OCI-LY1 (cell line): ENCODE measurements around the gene PLXDC1.

Experiments
- EZH2 ChIP-seq: fragments of 200-600 bp; sonication (generic), shearing (Covaris generic); IDR thresholded peaks from 2 replicates; pipeline ENCODE4 v1.8.0; 2017; ENCODE audit warnings: borderline replicate concordance, mixed run types, mild to moderate bottlenecking, antibody characterized with exemption, low read length, moderate library complexity, mixed read lengths
- TF ChIP-seq, protein P1 (sequence below): fragments of 200-600 bp; sonication (generic), shearing (Covaris generic); IDR thresholded peaks from 2 replicates; pipeline ENCODE4 v1.5.1; 2017; ENCODE audit warnings: mild to moderate bottlenecking, antibody characterized with exemption, low read length, moderate library complexity, mixed read lengths

DNA sequence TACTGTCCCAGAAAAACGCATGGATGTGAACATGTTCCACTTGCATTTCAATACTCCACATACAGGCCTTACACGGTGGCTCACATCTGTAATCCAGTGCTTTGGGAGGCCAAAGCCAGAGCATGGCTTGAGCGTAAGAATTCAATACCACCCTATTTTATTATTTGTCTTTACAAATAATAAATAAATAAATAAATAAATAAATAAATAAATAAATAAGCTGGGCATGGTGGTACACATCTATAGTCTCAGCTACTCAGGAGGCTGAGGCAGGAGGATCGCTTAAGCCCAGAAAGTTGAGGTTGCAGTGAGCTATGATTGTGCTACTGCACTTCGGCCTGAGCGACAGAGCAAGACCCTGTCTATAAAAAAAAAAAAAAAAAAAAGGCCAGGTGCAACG, 53.9 kb downstream of the PLXDC1 start:
- TF ChIP-seq EZH2: no peak
- TF ChIP-seq, protein P1, sequence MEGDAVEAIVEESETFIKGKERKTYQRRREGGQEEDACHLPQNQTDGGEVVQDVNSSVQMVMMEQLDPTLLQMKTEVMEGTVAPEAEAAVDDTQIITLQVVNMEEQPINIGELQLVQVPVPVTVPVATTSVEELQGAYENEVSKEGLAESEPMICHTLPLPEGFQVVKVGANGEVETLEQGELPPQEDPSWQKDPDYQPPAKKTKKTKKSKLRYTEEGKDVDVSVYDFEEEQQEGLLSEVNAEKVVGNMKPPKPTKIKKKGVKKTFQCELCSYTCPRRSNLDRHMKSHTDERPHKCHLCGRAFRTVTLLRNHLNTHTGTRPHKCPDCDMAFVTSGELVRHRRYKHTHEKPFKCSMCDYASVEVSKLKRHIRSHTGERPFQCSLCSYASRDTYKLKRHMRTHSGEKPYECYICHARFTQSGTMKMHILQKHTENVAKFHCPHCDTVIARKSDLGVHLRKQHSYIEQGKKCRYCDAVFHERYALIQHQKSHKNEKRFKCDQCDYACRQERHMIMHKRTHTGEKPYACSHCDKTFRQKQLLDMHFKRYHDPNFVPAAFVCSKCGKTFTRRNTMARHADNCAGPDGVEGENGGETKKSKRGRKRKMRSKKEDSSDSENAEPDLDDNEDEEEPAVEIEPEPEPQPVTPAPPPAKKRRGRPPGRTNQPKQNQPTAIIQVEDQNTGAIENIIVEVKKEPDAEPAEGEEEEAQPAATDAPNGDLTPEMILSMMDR: no peak
